Measurements from ENCODE around the gene TRAPPC12. TPM values are rescaled to one million over a fixed set of nuclear protein-coding genes. Genes with fewer than 3 reads are reported as not detected.

The TRAPPC12 gene
- total RNA-seq, 6 experiments from 2014 or later, result 69.1 to 83.3 (median 74.8) TPM

DNA sequence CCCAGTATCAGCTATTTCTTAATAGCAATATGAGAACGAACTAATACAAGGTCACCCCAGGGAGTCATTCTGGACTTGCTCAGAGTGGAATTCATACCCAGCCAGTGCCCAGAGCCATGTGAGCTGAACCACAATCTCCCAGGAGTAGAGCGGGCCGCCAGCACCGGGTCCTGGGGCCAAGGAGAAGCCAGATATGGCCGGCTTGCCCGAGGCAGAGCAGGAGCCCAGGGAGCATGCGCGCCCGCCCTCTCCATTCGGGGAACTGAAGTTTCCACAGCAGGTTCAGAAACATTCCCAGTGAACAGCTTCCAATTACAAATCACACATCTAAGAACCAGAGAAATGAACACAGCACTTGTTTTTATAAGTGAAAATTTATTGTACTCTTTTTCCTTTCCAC lies 39.4 kb upstream of the TRAPPC12 start:
- H3K4me3 Mint-ChIP-seq, result no peak overlapping the region
- H3K27ac Mint-ChIP-seq, result no peak overlapping the region
- TF ChIP-seq, protein P1, sequence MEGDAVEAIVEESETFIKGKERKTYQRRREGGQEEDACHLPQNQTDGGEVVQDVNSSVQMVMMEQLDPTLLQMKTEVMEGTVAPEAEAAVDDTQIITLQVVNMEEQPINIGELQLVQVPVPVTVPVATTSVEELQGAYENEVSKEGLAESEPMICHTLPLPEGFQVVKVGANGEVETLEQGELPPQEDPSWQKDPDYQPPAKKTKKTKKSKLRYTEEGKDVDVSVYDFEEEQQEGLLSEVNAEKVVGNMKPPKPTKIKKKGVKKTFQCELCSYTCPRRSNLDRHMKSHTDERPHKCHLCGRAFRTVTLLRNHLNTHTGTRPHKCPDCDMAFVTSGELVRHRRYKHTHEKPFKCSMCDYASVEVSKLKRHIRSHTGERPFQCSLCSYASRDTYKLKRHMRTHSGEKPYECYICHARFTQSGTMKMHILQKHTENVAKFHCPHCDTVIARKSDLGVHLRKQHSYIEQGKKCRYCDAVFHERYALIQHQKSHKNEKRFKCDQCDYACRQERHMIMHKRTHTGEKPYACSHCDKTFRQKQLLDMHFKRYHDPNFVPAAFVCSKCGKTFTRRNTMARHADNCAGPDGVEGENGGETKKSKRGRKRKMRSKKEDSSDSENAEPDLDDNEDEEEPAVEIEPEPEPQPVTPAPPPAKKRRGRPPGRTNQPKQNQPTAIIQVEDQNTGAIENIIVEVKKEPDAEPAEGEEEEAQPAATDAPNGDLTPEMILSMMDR (IDR thresholded peaks at IDR 0.05), result no peak
- H3K4me1 Mint-ChIP-seq (ENCODE audit: low read depth), result no peaks in the 10 kb centered on the region
- no peaks in the 10 kb centered on the region; the same call in 1 of the 2 replicates for H3K27me3 Mint-ChIP-seq (ENCODE audit: insufficient read depth)
- no peaks in the 10 kb centered on the region for H3K9me3 Mint-ChIP-seq
- no peak for DNase-seq
- no peaks in the 10 kb centered on the region for H3K36me3 Mint-ChIP-seq (ENCODE audit: low read depth)

DNA sequence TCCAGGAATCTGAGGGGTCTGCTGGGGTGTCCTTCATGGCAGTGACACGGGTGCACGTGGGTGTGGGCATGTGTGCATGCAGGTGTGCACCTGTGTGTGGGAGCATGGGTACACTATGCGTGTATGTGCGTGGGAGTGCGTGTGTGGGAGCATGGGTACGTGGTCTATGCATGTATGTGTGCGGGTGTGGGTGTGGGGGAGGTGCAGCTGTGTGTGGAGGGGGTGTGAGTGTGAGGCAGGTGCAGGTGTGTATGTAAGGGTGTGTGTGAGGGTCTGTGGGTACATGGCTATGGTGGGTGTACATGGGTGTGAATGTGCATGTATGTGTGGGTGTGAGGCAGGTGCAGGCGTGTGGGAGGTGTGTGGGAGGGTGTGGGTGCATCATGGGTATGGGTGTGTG lies 38.2 kb upstream of the TRAPPC12 start:
- Mint-ChIP-seq H3K36me3 (ENCODE audit: low read depth) (no peaks in the 10 kb centered on the region), H3K4me1 (ENCODE audit: low read depth) (no peaks in the 10 kb centered on the region), H3K27ac (no peak overlapping the region), H3K27me3 (ENCODE audit: insufficient read depth) (no peaks in the 10 kb centered on the region), H3K9me3 (no peaks in the 10 kb centered on the region), H3K4me3 (no peak overlapping the region)
- TF ChIP-seq, protein P1 (IDR thresholded peaks at IDR 0.05), result no peak
- no peak for DNase-seq

DNA sequence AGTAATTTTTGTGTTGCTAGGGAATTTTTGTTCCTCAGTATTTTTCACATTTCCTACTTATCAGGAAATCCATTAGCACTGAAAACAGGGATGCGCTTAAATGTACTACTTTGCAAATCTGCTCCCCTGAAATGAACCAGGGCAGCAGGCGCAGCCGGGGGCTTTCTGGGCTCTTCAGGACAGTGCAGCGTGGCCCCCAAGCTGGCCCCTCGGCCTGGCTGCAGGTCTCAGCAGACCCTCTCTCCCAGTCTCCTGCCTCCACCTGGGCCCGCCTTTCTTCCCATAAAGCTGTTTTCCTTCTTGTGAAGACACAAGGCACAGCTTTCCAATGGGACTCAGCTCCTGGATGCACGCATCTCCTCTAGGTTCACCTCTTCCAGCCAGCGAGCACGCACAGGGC lies 37.2 kb upstream of the TRAPPC12 start:
- no peak for DNase-seq
- Mint-ChIP-seq H3K27ac (no peak overlapping the region), H3K36me3 (ENCODE audit: low read depth) (peaks cover 5% of the 10 kb centered on the region), H3K4me3 (no peak overlapping the region), H3K4me1 (ENCODE audit: low read depth) (no peaks in the 10 kb centered on the region), H3K27me3 (ENCODE audit: insufficient read depth) (no peaks in the 10 kb centered on the region), H3K9me3 (no peaks in the 10 kb centered on the region)
- TF ChIP-seq, protein P1 (IDR thresholded peaks at IDR 0.05), result no peak

DNA sequence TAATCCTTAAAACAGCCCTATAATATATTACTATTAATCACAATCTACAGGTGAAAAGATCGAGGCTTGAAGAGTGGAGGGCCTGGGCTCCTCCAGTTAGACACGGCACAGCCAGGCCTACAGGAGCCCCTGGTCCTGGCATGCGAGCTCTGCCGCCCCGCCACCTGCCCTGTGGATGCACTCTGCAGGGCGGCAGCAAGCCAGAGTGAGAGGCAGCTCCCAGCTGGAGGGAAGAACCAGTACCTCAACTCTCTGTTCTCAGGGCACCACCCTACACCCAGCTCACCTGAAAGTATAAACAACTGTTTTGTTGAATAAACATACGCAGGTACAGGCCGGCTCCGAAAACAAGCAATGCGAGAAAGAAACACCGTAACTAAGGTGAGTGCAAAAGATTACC lies 36.5 kb upstream of the TRAPPC12 start:
- Mint-ChIP-seq H3K27me3 (ENCODE audit: insufficient read depth) (no peaks in the 10 kb centered on the region), H3K4me3 (no peak overlapping the region), H3K36me3 (ENCODE audit: low read depth) (peaks cover 9% of the 10 kb centered on the region), H3K27ac (no peak overlapping the region), H3K4me1 (ENCODE audit: low read depth) (no peaks in the 10 kb centered on the region), H3K9me3 (no peaks in the 10 kb centered on the region)
- TF ChIP-seq, protein P1 (IDR thresholded peaks at IDR 0.05), result no peak
- DNase-seq, result no peak

DNA sequence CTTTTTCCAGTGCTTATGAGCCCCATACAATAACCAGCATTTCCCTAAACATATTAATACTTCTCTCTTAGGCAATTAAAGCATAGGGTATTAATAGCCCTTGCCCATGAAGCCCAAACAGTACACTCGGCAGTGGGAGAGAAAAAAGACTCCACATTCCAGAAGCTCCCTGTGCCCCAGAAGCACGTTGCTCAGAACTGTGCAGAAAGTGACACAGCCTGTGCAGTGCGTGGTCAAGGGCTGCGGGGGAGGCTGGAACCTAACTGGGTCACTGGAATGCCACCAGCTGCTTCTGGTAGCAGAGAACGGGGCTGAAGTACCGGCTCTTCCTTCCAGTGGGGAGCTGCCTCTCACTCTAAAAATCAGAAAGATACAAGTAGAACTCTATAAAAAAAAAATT lies 34.6 kb upstream of the TRAPPC12 start:
- Mint-ChIP-seq H3K27me3 (ENCODE audit: insufficient read depth) (no peaks in the 10 kb centered on the region; the same call in 1 of the 2 replicates), H3K4me3 (no peak overlapping the region), H3K9me3 (no peaks in the 10 kb centered on the region), H3K4me1 (ENCODE audit: low read depth) (no peaks in the 10 kb centered on the region), H3K36me3 (ENCODE audit: low read depth) (peaks cover 9% of the 10 kb centered on the region), H3K27ac (no peak overlapping the region)
- no peak for DNase-seq
- TF ChIP-seq, protein P1 (IDR thresholded peaks at IDR 0.05), result no peak

DNA sequence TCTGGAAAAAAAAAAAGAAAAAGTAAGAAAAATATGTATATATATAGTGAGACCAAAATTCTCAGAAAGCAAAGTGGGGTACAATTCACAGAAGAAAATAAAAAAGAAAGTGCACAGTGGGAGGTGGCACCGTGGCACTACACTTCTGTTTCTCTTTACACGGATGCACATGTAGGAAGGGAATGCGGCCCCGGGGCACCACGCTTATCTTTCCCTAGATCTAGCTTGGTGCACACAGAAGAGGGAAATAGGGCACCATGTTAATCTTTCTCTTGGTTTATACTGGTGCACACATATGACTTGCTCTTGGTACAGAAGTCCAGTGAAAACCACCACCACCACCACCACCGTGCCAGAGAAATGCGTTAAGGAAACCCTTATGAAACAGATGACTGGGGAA lies 33.9 kb upstream of the TRAPPC12 start:
- Mint-ChIP-seq H3K36me3 (ENCODE audit: low read depth) (peaks cover 14% of the 10 kb centered on the region), H3K9me3 (no peaks in the 10 kb centered on the region), H3K4me1 (ENCODE audit: low read depth) (no peaks in the 10 kb centered on the region), H3K27me3 (ENCODE audit: insufficient read depth) (no peaks in the 10 kb centered on the region; the same call in 1 of the 2 replicates), H3K27ac (no peak overlapping the region), H3K4me3 (no peak overlapping the region)
- TF ChIP-seq, protein P1 (IDR thresholded peaks at IDR 0.05), result no peak
- DNase-seq, result no peak

All from HFFc6 (cell line).